NCI-H2196 (cell line): Measurements from ENCODE around the gene BBS1.
"Not testable (repeated sequence)": the region's sequence is repeated elsewhere in the genome, so short reads cannot be mapped to it uniquely, and the experiment has no call there.

Source experiments
- DNase-seq: peaks from one replicate; lab custom pipeline; 2025; ENCODE audit not compliant: unreplicated experiment; lab: John Stamatoyannopoulos, UW

The BBS1 gene

DNA sequence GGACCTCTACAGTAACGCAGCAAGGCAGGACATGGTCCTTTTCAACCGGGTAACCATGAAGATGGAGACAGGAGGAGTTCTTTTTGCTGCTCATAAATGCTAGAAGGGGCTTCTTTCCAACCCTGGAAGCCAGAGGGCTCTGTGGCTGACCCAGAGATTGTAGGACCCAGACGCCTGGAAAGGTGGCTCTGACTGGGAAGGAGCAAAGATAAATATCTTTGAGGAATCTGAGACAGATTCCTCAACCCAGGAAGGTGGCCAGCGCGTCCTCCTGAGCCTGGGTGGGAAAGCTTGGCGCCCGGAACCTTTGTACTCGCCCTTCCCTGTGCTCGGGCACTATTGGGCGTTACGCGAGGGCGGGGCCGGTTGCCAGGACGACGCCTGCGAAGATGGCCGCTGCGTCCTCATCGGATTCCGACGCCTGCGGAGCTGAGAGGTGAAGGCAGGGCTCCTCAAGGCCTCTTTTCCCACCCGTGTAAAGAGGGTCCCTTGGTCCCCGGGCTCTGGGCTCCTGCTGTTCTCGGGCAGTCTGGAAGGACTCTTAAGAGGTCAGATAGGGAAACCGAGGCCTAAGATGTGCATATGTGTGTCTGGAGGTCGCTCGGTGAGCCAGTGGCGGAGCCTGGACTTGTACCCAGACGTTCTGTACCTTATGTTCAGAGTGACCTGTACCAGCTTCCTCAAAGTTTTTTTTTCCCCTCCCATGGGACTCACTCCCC lies at the start of gene BBS1:
BBS1 (plus strand) TSS at position 365 of the 719 bp plus-strand sequence; CDS start at position 390, 25 bp downstream.
- peak; percentile 88 for DNase-seq

DNA sequence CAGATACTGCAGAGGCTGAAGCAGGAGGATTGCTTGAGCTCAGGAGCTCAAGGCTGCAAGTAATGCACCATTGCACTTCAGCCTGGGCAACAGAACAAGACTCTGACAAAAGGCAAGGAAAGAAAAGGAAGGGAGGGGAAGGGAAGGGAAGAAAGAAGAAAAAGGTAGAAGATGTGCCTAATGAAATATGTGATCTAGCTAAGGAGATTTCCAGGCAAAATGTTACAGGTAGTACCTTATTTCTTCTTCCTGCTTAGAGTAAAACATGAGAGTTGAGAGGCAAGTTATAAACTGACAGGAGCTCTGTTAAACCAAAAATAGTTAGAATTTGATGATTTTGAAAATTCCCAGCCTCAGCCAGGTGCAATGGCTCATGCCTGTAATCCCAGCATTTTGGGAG lies 48.4 kb upstream of the BBS1 start:
- DNase-seq, result no peak

DNA sequence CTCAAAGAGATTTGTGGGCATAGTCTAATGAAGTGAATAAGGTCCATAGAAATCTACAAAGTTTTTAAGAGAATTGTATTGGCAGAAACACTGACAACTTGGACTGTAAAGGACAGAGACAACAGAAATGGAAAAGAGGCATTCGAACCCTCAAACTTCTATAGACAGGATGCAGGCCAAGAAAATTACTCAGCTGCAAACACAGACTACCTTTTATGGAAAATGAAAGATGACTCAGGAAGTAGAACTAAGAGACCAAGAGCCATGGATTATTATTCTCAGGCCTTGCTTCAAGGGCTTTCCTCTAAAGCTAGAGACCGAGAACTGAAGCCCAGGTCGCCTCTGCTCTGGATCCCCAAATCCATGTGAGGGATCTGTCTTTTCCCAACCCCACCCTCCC lies 47.5 kb upstream of the BBS1 start:
- no peak for DNase-seq

DNA sequence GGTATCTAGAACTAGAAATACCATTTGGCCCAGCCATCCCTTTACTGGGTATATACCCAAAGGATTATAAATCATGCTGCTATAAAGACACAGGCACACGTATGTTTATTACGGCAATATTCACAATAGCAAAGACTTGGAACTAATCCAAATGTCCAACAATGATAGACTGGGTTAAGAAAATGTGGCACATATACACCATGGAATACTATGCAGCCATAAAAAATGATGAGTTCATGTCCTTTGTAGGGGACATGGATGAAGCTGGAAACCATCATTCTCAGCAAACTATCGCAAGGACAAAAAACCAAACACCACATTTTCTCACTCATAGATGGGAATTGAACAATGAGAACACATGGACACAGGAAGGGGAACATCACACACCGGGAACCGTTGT lies 46.3 kb upstream of the BBS1 start:
- not testable (repeated sequence) for DNase-seq

DNA sequence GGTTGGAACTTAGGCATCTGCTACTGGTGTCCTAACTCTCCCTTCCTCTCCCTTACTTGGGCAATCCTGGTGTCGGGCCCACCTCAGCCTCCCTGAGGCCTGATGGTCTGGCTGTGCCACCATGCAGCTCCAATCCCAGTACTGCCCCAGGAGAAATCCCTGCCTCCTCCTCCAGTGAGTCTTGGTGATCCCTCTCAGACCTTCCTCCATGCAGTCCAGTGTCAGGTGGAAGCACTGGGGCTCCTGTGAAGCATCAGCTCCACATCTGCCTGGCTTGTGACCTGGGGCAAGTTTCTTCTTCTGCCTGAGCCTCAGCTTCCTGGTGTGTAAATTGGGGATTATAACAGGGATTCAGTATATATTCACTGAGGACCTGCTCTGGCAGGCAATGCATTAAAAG lies 45.5 kb upstream of the BBS1 start:
- DNase-seq, result no peak

DNA sequence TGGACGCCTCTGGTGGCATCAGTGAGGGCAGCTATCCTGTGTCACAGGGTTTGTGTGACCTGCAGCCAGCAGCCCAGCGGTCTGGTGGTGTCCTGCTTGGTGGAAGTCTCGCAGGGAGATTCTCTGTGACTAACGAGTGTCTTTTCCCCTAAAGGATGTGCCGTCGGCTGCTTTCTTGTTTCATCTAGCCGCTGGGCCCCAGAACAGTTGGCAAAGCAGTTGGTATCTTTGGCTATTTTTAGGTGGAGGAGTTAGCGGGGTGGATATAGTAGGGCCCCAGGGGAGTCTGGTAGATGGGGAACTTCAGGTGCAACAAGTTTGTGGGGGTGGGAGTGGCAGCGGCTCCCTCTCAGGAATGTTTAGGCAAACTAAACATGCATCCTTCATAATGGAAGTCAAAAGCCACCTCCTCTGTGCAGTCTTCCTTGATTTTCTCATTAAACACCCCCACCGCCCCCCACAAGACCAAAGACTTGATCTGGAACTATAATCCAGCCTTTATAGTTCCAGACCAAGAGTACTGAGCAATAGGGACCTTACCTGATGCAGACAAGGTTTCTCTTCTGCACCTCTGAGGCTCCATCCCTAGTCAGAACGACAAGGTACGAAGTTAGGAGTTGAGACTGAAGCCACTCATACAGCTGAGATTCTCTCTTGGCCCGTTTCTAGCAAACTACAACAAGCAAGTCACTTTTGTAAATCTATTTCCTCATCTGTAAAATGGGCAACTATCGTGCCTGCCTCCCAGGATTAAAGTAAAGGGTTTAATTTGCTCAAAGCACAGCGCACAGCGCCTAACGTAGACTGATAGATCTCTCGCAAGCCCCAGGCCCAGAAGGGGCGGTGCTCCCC lies 44.8 kb upstream of the BBS1 start:
- no peak for DNase-seq

DNA sequence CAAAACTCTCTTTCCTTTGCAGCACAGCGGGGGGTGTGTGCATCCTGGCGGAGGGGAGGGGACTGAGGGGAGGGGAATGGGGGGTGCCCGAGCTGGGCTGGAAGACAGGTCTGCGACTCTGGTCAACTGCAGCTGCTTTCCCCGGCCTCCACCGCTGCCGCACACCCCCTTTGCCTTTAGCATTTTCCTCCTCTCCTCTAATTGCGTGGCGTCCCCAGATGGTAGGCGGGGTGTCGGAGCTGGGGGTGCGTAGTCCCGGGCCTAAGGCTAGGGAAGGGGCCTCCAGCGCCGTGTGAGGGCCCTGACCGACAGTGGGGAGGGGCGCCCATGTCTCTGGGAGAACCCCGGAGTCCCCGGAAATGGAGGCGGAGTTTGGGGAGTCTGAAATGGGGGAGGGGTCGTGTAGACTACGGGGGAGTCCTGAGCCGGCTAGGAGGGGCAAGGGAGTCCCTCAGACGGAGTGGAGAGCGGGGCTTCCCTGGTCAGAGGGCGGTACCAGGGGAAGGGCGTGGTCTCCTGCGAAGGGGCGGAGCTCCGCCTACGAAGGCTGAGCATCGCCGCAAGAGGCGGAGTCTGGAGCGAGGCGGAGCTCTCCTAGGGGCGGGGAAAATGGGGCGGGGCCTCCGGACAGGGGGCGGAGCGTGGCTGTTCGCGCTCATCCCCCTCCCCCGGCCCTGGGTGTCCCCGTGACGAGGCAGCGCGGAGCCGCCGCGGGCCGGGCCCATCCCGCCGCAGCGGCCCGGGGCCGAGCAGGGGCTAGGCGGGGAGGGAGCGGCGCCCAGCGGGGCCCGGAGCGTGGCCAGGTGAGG lies 44.0 kb upstream of the BBS1 start, which contains the start of gene PELI3:
PELI3 (plus strand) TSS at position 681 of the 809 bp plus-strand sequence. CDS start 1,224 bp downstream, outside the sequence.
- peak; percentile 85 for DNase-seq

DNA sequence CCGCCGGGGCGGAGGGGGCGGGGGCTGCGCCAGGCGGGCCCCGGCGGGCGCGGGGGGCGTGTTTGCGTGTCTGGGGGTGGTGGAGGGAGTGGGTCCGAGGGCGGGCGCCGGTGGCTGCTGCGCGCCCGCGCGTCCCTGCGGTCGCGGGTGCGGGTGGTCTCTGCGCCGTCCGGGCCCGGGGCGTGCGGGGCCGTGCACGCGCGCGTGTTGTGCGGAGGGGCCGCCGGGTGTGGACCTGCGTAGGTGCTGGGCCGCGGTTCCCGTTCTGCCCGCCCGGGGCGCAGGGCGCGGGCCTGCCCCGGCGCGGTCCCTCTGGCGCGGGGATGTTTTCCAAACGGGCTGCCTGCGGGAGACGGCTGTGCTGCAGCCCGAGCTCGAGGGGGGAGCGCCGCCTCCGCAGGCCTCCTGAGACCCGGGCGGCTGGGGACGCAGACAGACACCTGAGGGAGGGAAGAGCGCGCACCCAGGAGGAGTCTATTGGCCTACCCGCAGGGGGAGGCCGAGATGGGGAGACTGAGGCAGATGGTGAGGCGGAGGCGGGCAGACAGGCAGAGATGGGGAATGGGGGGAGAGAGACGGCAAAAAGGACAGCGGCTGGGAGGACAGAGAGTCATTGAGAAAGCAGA lies 43.3 kb upstream of the BBS1 start:
- DNase-seq, result no peak

DNA sequence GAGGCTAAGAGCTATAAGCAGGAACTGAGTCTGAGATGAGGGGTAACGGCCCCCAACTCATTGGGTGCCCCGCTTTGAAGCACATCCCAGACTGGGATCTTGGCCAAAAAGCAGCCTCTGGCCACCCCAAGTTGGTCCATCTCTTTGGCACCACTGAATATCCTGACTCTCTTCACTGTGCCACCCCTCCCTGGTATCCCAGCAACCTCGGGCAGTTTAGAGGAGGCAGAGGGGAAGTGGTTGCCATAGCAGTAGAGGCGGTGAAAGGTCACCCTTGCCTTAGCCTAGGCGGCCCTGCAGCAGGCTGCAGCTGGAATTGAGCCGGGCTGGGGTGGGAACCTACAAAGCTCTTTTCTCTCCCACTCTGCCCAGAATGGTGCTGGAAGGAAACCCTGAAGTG lies 42.7 kb upstream of the BBS1 start:
- peak; percentile 78 for DNase-seq

DNA sequence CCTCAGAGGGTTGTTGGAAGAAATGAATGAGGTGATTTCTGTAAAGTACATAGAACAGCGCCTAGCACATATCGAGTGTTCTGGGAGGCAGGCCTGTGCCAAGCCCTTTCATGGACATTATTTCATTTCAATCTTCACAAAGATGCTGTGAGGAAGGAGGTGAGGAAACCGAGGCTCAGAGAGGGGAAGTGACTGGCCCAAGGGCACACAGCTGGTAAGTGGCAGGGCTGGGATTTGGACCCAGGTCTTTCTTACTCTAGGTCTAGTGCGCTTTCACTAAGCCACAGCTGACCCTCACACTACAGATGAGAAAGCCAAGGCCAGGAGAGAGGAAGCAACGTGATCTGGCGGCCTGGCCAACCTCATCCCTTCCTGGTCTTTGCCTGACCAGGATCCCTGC lies 41.7 kb upstream of the BBS1 start:
- no peak for DNase-seq

DNA sequence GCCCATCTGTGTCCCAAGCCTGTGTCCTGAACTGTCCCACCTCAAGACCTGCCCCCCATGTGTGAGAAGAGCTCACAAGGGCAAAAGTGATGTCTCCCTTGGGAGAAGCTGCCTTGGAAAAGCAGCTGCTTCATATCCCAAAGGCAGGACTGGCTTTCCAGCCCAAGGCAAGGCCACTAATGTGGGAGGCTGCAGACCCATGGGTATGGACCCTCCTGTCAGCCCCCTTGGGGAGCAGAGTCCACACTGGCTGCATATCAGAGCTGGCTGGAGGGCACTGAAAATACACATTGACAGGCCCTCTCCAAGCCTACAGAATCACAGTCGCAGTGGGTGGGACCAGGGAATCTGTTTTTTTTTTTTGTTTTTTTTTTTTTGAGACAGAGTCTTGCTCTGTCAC lies 41.0 kb upstream of the BBS1 start:
- no peak for DNase-seq

DNA sequence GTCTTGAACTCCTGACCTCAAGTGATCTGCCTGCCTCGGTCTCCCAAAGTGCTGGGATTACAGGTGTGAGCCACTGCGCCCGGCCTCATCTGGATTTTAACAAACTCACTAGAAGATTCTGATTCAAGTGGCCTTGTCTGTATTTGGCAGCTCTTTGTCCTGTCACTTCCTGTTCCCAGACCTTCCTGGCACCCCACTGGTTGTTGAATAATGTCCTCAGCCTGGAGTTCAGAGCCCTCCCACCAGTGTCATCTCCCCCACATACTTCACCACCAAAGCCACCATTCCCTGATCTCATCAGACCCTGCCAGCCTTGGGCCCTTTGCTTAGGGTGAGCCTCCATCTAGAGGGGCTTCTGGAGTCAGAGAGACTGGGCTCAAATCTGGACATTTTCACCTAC lies 40.4 kb upstream of the BBS1 start:
- DNase-seq, result no peak

DNA sequence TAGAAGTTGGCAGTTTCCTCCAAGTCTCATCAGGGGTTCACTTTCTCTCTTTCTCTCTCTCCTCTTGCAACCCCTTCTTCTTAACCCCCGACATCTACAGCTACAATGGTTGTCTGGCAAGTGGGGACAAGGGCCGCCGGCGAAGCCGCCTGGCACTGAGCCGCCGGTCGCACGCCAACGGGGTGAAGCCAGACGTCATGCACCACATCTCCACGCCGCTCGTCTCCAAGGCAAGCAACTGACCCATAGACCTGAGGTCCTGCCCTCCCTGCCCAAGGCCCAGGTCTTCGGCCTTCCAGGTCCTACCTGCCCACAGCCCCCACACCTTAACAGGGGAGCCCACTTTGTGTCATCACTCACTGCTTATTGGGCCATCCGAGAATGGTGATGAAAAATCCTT lies 39.3 kb upstream of the BBS1 start:
- DNase-seq, result no peak

DNA sequence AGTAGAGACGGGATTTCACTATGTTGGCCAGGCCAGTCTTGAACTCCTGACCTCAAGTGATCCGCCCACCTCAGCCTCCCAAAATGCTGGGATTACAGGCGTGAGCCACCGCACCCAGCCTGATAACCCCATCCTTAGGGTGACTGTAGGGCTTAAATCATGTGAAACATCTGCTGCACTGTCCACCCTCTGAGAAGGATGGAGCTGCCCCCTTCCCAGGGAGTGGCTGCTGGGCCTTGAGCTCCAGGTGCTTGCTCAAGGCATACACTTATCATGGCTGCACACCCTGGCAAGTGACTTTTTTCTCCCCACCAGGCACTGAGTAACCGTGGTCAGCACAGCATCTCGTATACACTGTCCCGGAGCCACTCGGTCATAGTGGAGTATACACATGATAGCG lies 38.4 kb upstream of the BBS1 start:
- DNase-seq, result no peak

DNA sequence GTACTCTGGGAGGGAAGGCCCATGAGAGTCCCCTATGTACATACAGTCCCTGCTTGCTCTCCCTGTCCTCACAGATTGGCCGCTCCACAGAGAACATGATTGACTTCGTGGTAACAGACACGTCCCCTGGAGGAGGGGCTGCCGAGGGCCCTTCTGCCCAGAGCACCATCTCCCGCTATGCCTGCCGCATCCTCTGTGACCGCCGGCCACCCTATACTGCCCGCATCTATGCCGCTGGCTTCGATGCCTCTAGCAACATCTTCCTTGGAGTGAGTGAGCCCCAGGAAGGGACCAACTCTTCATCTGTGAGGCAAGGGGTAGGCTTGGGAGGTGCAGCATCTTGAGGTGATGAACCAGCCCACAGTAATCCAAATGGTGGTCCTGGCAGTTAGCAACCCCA lies 37.3 kb upstream of the BBS1 start:
- DNase-seq, result no peak

DNA sequence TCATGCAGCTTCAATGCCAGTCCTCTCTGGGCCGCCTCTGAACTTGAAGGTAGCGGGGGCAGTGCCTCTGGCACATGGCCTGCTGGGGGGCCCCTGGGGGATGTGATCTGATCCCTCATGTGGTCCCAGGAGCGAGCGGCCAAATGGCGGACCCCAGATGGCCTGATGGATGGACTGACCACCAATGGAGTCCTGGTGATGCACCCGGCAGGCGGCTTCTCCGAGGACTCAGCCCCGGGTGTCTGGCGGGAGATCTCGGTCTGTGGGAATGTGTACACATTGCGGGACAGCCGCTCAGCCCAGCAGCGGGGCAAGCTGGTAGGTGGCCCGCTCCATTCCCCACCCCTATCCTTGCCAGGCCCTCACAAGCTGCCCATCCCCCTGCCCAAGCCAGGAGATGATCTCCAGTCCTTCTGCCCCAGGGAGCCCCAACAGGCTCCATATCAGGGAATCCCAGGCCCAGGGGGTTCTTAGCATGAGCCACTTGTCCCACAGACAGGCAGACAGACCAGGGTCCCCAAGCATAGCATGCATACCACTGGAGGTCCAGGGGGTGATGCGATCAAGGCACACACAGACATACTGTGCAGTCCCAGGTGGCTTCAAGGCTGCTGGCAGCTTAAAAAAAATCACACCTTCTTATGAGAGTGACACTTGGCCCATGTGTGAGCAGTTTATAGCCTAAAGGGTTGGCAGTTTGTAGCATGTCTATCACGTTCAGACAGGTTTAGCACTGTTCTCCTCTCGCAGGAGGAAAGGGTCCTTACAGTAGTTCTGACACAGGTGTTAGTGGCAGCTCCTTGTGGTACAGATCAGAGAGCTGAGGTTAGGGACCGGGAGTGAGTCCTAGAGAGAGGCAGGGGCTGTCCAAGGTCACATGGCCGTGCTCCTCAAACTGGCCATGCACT lies 36.6 kb upstream of the BBS1 start:
- no peak for DNase-seq

DNA sequence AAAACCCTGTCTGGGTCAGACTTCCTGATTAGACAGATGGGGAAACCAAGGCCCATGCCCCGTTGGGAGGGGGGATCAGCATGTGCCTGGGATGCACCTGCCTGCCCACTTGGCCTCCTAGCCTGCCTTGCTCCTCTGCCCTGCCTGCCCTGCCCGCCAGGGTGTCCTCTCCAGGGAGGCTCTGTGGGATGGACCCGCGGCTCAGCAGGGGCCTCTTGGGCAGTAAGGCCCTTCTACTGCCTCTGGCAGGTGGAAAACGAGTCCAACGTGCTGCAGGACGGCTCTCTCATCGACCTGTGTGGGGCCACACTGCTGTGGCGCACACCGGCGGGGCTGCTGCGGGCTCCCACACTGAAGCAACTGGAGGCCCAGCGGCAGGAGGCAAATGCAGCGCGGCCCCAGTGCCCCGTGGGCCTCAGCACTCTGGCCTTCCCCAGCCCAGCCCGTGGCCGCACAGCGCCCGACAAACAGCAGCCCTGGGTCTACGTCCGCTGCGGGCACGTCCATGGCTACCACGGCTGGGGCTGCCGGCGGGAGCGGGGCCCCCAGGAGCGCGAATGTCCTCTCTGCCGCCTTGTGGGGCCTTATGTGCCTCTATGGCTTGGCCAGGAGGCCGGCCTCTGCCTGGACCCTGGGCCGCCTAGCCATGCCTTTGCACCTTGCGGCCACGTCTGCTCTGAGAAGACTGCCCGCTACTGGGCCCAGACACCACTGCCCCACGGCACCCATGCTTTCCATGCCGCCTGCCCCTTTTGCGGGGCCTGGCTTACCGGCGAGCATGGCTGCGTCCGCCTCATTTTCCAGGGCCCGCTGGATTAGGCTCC lies 34.9 kb upstream of the BBS1 start:
- no peak for DNase-seq

DNA sequence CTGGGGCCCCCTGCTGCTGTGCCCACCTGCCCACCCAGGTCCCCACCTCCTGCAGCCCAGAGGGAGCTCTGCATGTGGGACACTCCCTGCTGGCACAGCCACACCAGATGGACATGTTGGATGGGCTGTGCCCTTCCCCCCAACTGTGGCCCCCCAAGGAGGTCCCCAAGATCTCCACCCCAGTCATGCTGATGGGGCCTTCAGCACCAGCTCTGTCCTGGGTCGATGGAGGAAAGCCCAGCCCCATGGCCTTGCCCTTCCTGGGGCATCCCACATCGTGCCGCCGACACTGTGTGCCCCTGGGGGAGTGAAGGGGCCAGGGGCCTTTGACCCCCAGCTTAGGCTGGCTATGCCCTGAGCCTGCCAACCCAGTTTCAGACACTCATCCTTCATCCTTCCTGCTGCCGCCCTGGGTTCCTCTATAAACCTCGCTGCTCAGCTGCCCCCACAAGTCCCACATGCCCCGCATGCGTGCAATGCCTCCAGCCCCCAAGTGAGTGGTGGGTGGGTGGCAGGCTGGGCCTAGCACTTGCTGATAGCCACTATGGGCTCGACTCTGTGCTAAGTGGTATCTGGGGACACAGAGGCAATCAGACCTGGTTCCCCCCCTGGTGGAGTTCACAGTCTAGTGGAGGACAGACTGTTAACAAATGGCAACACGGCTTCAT lies 34.1 kb upstream of the BBS1 start:
- no peak for DNase-seq

DNA sequence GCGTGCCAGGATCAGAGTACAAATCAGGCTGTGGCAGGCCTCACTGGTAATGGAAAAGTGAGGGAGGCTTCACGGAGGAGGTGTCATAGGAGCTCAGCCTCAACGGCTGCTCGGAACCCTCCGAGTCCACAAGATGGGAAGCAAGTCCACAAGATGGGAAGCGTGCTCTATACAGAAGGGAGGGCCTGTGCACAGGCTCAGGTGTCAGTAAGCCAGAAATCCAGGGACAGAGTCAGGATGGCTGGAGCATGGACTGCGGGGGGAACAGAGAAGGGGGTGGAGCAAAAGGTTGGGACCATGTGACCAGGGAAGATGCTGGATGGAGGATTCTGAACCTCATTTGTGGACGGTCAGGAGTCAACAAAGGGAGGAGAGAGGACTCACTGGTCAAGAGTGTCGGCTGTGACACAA lies 33.6 kb upstream of the BBS1 start:
- DNase-seq, result no peak
